Stimulated activated CD4-positive, alpha-beta T cell treated with anti-CD3 and anti-CD28 coated beads, Interleukin-1b, Interleukin-23, amount 100 ng/mL, for 1 hour (primary cell): ENCODE measurements around the gene ELK4.
"Not testable (repeated sequence)": the region's sequence is repeated elsewhere in the genome, so short reads cannot be mapped to it uniquely, and the experiment has no call there.

Experiments
- DNase-seq, 2 donors: peaks; one replicate each; pipeline ENCODE4 v3.0.0-alpha.2; 2020; ENCODE audit warnings: low read depth in 2 of 2

ELK4 gene

GRCh38 chr1:205664399-205665017 lies 32.7 kb upstream of the ELK4 start:
- no peak for DNase-seq

- no peak for DNase-seq
Observed at GRCh38 chr1:205663286-205663936, 31.6 kb upstream of the ELK4 start.

GRCh38 chr1:205662791-205663190 lies 31.0 kb upstream of the ELK4 start:
- no peak for DNase-seq

DNA sequence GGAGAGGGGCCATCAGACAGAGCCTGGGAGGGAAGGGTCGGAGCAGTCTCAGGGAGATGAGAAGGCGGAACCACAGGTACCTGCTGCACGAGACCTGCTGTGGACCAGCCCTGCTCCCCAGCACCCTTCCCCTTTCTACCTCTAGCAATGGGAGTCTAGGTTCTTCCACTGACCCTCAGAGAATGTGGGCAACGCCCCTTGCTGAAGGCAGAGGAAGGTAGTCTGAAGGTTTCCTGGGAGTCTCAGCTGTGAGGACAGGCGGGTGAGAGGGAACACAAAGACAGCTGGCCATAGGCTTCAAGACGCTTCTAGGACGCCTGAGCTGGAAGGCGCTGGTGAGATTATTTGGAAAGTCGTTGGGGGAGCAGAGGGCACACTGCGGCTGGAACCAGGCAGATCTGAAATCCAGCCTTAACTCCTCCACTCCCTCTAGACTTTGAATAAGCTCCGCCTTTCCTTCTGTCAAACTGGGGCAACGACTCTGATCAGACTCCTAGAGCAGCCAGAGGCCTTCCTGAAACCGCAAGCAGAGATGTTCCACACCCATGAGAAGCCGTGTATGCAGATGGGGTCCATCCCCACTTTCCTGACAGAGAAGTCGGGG lies 30.4 kb upstream of the ELK4 start:
- DNase-seq, result no peak

DNA sequence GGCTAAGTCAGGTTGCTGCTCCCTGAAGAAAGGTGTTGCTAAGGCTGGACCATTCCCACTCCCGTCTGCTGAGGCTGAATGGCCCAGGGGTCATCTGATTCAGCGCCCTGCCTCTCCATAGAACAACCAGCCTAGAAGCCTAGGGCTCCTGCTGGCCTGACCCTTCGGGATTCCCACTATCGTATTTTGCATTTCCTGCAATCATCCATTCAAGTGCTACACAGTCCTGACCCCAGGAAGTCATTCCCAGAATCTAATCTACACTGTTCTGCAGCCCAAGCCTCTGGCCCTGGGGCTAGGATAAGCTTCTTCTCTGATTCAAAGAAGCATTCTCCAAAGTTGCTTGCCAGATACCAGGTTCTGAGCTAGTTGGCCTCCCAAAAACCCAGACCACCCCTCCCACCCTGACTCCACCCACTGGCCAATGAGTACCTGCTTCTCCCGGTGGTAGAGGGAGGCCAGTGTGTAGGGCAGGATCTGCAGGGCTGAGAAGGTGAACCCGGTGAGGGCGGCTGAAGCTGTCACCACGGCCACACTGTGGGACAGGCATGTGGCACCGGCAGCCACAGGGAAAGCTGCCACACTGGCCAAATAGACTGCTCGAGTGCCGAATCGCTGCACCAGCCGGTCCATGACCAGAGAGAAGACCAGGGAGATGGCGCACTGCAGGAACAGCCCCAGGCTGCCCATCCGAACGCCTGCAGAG lies 29.8 kb upstream of the ELK4 start:
- no peak for DNase-seq

DNA sequence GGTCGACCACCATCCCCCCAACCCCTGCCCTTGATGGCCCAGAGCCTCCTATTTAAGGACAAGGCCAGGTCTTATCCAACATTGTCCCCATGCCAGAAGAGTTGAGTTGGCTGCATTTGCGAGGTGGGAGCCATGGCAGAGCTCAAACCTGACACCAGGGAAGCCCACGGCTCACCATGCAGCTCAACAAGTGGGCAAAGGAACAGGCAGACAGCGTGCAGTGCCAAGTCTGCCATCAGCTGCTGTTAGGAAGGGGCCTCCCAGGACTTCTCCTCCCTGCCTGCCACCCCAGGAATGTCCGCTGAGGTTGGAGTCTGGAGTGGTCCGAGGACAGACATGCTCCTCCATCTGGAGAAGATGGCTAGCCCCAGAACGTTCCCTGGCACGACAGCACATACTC lies 28.6 kb upstream of the ELK4 start:
- no peak for DNase-seq

GRCh38 chr1:205658943-205659581 lies 27.3 kb upstream of the ELK4 start:
- DNase-seq, result peak; percentile 36 to 47

- DNase-seq, result no peak
Observed at GRCh38 chr1:205656236-205656635, 24.4 kb upstream of the ELK4 start.

DNA sequence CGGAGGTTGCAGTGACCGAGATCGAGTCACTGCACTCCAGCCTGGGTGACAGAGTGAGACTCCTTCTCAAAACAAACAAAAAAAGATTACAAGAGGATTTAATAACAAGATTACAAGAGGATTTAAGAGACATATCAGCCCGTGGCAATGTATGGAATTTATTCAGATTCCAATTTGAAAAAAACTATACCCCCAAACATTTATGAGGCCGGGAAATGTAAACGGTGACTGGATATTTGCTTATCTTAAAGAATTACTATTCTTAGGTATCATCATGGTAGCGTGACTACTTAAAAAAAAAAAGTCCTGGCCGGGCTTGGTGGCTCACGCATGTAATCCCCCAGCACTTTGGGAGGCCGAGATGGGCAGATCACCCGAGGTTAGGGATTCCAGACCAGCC lies 21.2 kb upstream of the ELK4 start:
- no peak for DNase-seq

- no peak for DNase-seq
Observed at GRCh38 chr1:205650241-205650640, 18.4 kb upstream of the ELK4 start.

DNA sequence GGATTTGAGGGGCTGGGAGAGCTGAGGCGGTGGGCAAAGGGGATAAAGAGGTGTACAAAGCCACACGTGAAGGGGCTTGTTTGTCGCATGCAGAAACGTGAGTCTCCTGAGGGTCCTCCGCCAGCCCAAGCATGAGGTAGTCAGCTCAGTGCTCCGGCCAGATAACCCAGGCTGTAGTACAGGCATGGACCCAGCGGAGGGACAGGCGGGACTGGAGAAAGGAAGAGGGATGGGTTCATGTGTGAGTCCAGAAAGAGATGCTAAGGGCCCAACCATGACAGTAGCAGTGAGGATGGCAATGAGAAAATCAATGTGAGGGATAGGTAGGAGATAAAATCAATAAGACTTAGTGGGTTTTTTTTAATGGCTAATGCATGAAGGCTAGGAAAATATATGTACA lies 13.7 kb upstream of the ELK4 start:
- no peak for DNase-seq

- no peak for DNase-seq
Observed at GRCh38 chr1:205642679-205643307, 11.0 kb upstream of the ELK4 start.

DNA sequence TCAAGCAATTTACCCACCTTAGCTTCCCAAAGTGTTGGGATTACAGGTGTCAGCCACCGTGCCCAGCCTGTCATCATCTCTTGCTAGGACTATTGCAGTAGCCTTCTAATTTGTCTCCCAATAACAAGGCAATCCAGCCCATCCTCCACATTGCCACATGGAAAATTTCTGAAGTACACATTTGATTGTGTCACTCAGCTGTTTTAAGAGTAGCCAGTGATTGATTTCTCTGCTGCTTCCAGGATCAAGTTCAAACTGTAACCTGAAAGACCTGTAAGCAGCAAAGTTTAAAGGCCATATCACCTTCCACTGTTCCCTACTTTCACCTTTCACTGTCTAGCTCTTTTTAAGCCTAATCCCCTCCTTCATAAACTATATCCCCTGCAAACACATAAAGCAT lies 7.8 kb upstream of the ELK4 start:
- no peak for DNase-seq

DNA sequence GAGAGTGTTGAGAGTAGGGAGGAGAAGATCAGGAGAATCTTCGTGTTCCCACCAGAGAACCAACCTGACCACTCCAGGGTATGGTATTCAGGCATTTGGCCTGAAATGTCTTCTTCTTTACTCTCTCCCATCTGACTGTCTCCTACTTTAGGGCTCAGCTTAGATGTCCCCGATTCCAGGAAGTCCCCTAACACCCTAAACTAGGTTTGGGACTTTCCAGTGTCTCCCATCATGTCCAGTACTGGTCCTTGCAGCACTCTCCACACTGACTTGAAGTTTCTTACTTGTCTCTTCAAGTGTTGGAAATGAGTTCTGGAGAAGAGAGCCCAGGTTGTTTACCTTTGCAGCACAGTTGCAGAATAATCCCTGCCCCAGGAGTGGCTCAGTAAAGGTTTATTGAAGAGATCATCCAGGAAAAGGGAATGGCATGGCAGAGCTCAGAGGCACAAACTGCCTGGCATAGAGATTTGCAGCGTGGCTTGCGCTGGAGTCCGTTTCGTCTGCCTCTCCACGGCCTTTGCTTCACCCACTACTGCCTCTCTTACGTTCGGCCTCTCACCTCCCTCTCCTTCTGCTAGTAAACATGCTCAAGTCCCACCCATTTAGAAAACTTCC lies 6.2 kb upstream of the ELK4 start:
- DNase-seq, result no peak

GRCh38 chr1:205636732-205637131 lies 4.9 kb upstream of the ELK4 start:
- no peak for DNase-seq

DNA sequence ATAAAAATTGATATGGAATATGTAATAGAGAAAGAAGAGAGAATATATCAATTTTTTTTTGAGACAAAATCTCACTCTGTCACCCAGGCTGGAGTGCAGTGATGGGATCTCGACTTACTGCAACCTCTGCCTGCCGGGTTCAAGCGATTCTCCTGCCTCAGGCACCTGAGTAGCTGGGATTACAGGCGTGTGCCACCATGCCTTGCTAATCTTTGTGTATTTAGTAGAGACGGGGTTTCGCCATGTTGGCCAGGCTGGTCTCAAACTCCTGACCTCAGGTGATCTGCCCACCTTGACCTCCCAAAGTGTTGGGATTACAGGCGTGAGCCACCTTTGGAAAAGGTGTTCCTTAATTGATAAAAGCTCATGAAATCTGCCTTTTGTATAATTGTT lies 4.3 kb upstream of the ELK4 start:
- not testable (repeated sequence) for DNase-seq

DNA sequence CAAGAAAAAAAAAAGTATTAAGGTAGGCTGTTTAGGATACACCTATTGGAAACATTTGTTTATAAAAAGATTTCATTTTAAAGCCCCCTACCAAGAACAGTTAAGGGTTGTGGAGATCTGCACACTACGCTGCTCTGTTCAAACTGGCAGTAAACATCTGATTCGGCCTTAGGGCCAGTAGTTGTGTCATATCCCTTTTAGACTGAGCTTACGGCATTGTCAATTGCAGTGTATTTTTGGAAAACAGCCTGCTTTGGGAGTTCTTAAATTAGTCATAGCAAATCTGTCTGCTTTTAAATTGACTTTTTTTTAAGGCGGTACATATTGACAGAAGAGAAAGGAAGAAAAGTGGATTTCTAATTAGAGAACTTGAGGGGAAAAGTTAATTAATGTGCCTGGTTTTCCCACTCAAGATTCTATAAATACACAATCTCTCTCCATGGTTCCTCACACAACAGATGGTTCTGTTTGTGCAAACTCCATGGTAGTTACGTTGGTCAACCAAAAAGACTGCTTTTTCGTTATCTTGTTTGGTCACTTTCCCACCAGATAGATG lies 1.7 kb upstream of the ELK4 start:
- DNase-seq, result no peak

DNA sequence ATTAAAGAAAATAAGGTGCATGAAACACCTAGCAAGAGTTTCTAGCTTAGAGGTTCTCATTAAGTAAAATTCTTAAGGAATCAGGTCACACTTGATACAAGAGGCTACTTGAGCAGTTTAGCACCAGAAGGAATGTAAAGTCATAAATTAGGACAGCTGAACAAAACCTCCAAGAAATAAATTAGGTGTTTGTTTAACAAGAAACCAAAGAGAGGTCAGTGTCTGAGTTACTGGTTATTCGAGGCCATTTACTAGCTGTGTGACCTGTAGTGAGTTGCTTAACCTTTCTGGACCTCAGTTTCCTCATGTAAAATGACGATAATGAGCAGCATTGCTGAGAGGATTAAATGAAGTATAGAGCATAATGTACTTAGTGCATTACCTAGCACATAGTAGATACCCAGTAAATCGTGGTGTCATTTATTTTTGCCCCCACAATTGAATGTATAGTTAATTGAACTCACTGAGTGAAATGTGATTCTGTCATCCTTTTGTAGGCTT lies 908 bp upstream of the ELK4 start:
- DNase-seq, result no peak

GRCh38 chr1:205631010-205631767 lies 622 bp downstream of the ELK4 start:
- DNase-seq, result peak; percentile 48 to 49

DNA sequence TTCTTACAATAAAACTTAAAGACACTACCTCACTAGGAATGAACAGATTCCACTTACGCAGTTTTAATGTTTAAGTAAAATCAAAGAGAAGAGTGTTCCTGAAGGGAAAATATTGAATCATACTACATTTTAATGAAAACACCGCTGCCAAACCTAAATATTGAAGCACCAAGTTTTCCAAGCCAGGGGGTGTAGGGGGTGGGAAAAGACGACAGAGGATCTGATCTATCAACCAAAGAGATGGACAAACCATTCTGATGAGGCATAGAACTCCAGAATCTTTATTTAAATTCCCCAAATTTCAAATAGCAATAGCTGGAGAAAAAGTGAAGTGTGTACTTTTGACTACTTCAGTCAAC lies 1.2 kb downstream of the ELK4 start:
- no peak for DNase-seq
